Kidney epithelial cell (primary cell): ENCODE results near the gene CACNA2D1. TPM values are rescaled to one million over a fixed set of nuclear protein-coding genes. Genes with fewer than 3 reads are reported as not detected.

Experiments
- DNase-seq: peaks from one replicate; pipeline ENCODE4 v3.0.0-alpha.2; 2010; ENCODE audit warnings: low read depth
- H3K27me3 ChIP-seq: 2 replicates; pipeline ENCODE4 v1.6.0; 2011; ENCODE audit warnings: low read length; ENCODE audit not compliant: control insufficient read depth, insufficient read depth
- H3K36me3 ChIP-seq: 2 replicates; pipeline ENCODE4 v1.5.1; 2011; ENCODE audit warnings: low read length; ENCODE audit not compliant: control insufficient read depth, insufficient read depth
- H3K4me3 ChIP-seq: 2 replicates; pipeline ENCODE4 v1.5.1; 2011; ENCODE audit warnings: low read depth, mild to moderate bottlenecking, control low read depth, low read length
- CTCF ChIP-seq: IDR thresholded peaks from 2 replicates; pipeline ENCODE4 v1.5.1; 2011; ENCODE audit warnings: mild to moderate bottlenecking, moderate library complexity, low read length, control low read depth, inconsistent platforms; ENCODE audit not compliant: insufficient read depth, poor library complexity, severe bottlenecking
- total RNA-seq: library from RNA; depleted of rRNA; stranded (reverse); fragments of >200 nt; gene quantifications from 2 replicates; pipeline ENCODE4 v1.2.3, GENCODE V29; 2015

Gene CACNA2D1
- 3.4 and 5.9 TPM in 2 replicates for total RNA-seq

GRCh38 chr7:82443547-82444219 is at the start of gene CACNA2D1:
CACNA2D1 (minus strand) TSS chr7:82443777.
- Histone ChIP-seq H3K36me3 (no peaks in the 10 kb centered on the region), H3K4me3 (peak within 1 kb of the TSS; percentile 61), H3K27me3 (no peaks in the 10 kb centered on the region)
- TF ChIP-seq CTCF: no peak
- peak; percentile 43 for DNase-seq

GRCh38 chr7:82481499-82482097 is 38.0 kb upstream of the CACNA2D1 start:
- H3K4me3 ChIP-seq: no peak overlapping the region
- no peaks in the 10 kb centered on the region for H3K27me3 ChIP-seq
- peak; percentile 7 for DNase-seq
- H3K36me3 ChIP-seq: no peaks in the 10 kb centered on the region
- TF ChIP-seq CTCF: peak; percentile 55

- Histone ChIP-seq H3K4me3 (no peak overlapping the region), H3K27me3 (no peaks in the 10 kb centered on the region), H3K36me3 (no peaks in the 10 kb centered on the region)
- TF ChIP-seq CTCF: no peak
- no peak for DNase-seq
Measured at GRCh38 chr7:82477733-82478515, 34.3 kb upstream of the CACNA2D1 start.

- Histone ChIP-seq H3K36me3 (no peaks in the 10 kb centered on the region), H3K4me3 (no peak overlapping the region), H3K27me3 (no peaks in the 10 kb centered on the region)
- no peak for TF ChIP-seq CTCF
- no peak for DNase-seq
Measured at GRCh38 chr7:82472966-82473365, 29.4 kb upstream of the CACNA2D1 start.

- Histone ChIP-seq H3K27me3 (no peaks in the 10 kb centered on the region), H3K36me3 (no peaks in the 10 kb centered on the region), H3K4me3 (no peak overlapping the region)
- no peak for DNase-seq
- no peak for TF ChIP-seq CTCF
Measured at GRCh38 chr7:82471351-82472020, 27.9 kb upstream of the CACNA2D1 start.
